HEK293 (cell line): ENCODE data around the gene BUD23.
A peak's percentile ranks its signal among the peaks of the same experiment; 100 is the strongest.
"Not testable (repeated sequence)": the region's sequence is repeated elsewhere in the genome, so short reads cannot be mapped to it uniquely, and the experiment has no call there.

Experiments
- CTCF ChIA-PET: fragments of 350-600 bp; formaldehyde crosslinking; extraction: SDS; loops from one replicate; lab custom pipeline; 2021; ENCODE audit warnings: antibody characterized with exemption; lab: Yijun Ruan, JAX
- POLR2A ChIA-PET: fragments of 300-600 bp; formaldehyde crosslinking; extraction: SDS; loops from one replicate; lab custom pipeline; 2020; ENCODE audit warnings: antibody characterized with exemption, inconsistent platforms; lab: Yijun Ruan, JAX
- H3K27ac ChIP-seq: fragments of 200-500 bp; sonication (Bioruptor generic); 2 replicates; pipeline ENCODE4 v1.5.1; 2014; ENCODE audit warnings: low read depth, low read length, control low read depth, inconsistent platforms; ENCODE audit errors: extremely low read depth
- H3K36me3 ChIP-seq, 2 experiments: fragments of 200-500 bp in 1 of 2; sonication (Bioruptor generic) in 1 of 2; 1 replicate in 1 of 2; 2 replicates in 1 of 2; pipeline ENCODE4 v1.5.1; 2014 to 2017; ENCODE audit warnings: inconsistent platforms in 2 of 2, low read length in 2 of 2; ENCODE audit not compliant: control insufficient read depth in 2 of 2, insufficient read depth in 1 of 2
- H3K4me1 ChIP-seq: fragments of 200-500 bp; sonication (Bioruptor generic); 2 replicates; pipeline ENCODE4 v1.5.1; 2014; ENCODE audit warnings: mild to moderate bottlenecking, low read length, inconsistent platforms; ENCODE audit not compliant: control insufficient read depth, insufficient read depth
- H3K4me3 ChIP-seq: 2 replicates; pipeline ENCODE4 v1.5.1; 2011; ENCODE audit warnings: low read depth, mild to moderate bottlenecking, control low read depth, low read length, moderate library complexity
- H3K9me3 ChIP-seq: fragments of 200-500 bp; sonication (Bioruptor generic); 2 replicates; pipeline ENCODE4 v1.5.1; 2014; ENCODE audit warnings: low read depth, low read length, inconsistent platforms; ENCODE audit not compliant: control insufficient read depth, insufficient read depth
- BCL11A ChIP-seq: fragments of 450-650 bp; formaldehyde crosslinking; IDR thresholded peaks from 2 replicates; pipeline ENCODE4 v1.5.1; 2016; ENCODE audit warnings: low read depth, missing biosample characterization, missing genetic modification characterization
- GLIS1 ChIP-seq: fragments of 450-650 bp; formaldehyde crosslinking; IDR thresholded peaks from 2 replicates; pipeline ENCODE4 v1.5.1; 2016; ENCODE audit warnings: missing biosample characterization, missing genetic modification characterization
- GLIS2 ChIP-seq: fragments of 450-650 bp; formaldehyde crosslinking; IDR thresholded peaks from 2 replicates; pipeline ENCODE4 v1.5.1; 2016; ENCODE audit warnings: missing biosample characterization, missing genetic modification characterization
- KLF16 ChIP-seq: fragments of 450-650 bp; formaldehyde crosslinking; IDR thresholded peaks from 2 replicates; pipeline ENCODE4 v1.5.1; 2017; ENCODE audit warnings: missing biosample characterization, missing genetic modification characterization
- ZBTB48 ChIP-seq: fragments of 450-650 bp; formaldehyde crosslinking; IDR thresholded peaks from 2 replicates; pipeline ENCODE4 v1.5.1; 2016; ENCODE audit warnings: missing biosample characterization, missing genetic modification characterization
- ZFHX2 ChIP-seq: fragments of 450-650 bp; formaldehyde crosslinking; conservative IDR thresholded peaks from 2 replicates; pipeline ENCODE4 v1.5.1; 2016; ENCODE audit warnings: missing biosample characterization, missing genetic modification characterization
- TF ChIP-seq, protein P1 (sequence below): fragments of 450-650 bp; formaldehyde crosslinking; IDR thresholded peaks from 2 replicates; pipeline ENCODE4 v1.5.1; 2016; ENCODE audit warnings: missing biosample characterization, missing genetic modification characterization, borderline replicate concordance

Gene BUD23

DNA sequence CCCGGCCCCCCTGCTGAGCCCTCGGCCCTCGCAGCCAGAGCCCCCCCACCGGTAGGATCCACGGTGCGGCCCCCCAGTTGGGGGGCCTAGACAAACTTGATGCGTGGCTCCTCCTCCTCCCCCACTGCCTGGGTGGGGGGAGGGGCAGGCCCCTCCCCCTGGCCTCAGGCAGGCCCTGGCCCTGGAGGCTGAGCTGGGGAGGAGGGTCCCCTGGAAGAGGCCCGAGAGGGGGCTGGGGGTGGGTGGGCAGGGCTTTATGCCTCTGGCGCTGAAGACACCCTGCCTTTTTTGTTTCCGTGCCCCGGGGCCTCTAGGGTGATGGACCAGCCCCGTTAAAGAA, 12.1 kb upstream of the BUD23 start:
- TF ChIP-seq GLIS2 (tag by site-specific recombination) (0 out of 2 replicates have a peak, but pooled peaks have one; percentile 9), GLIS1 (tag by site-specific recombination) (peak; percentile 36; the same call in 1 of the 2 replicates)
- TF ChIP-seq, protein P1, sequence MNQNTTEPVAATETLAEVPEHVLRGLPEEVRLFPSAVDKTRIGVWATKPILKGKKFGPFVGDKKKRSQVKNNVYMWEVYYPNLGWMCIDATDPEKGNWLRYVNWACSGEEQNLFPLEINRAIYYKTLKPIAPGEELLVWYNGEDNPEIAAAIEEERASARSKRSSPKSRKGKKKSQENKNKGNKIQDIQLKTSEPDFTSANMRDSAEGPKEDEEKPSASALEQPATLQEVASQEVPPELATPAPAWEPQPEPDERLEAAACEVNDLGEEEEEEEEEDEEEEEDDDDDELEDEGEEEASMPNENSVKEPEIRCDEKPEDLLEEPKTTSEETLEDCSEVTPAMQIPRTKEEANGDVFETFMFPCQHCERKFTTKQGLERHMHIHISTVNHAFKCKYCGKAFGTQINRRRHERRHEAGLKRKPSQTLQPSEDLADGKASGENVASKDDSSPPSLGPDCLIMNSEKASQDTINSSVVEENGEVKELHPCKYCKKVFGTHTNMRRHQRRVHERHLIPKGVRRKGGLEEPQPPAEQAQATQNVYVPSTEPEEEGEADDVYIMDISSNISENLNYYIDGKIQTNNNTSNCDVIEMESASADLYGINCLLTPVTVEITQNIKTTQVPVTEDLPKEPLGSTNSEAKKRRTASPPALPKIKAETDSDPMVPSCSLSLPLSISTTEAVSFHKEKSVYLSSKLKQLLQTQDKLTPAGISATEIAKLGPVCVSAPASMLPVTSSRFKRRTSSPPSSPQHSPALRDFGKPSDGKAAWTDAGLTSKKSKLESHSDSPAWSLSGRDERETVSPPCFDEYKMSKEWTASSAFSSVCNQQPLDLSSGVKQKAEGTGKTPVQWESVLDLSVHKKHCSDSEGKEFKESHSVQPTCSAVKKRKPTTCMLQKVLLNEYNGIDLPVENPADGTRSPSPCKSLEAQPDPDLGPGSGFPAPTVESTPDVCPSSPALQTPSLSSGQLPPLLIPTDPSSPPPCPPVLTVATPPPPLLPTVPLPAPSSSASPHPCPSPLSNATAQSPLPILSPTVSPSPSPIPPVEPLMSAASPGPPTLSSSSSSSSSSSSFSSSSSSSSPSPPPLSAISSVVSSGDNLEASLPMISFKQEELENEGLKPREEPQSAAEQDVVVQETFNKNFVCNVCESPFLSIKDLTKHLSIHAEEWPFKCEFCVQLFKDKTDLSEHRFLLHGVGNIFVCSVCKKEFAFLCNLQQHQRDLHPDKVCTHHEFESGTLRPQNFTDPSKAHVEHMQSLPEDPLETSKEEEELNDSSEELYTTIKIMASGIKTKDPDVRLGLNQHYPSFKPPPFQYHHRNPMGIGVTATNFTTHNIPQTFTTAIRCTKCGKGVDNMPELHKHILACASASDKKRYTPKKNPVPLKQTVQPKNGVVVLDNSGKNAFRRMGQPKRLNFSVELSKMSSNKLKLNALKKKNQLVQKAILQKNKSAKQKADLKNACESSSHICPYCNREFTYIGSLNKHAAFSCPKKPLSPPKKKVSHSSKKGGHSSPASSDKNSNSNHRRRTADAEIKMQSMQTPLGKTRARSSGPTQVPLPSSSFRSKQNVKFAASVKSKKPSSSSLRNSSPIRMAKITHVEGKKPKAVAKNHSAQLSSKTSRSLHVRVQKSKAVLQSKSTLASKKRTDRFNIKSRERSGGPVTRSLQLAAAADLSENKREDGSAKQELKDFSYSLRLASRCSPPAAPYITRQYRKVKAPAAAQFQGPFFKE (tag by site-specific recombination) = no peak
- Histone ChIP-seq H3K36me3 (peaks cover 0 to 8% of the 10 kb centered on the region in 2 experiments; a peak in 1 of 3 replicates), H3K27ac (no peak overlapping the region), H3K9me3 (no peaks in the 10 kb centered on the region), H3K4me3 (no peak overlapping the region), H3K4me1 (no peaks in the 10 kb centered on the region; the same call in 1 of the 2 replicates)
- ChIA-PET CTCF (interaction anchor here (0.6 kb wide), 1 partner anchor 122 kb away, joined by 5 read pairs; no protein-coding TSS in a partner anchor), POLR2A (interaction anchor here (0.8 to 0.9 kb wide), 2 partner anchors 67 to 159 kb away, joined by 4 to 6 read pairs; partner anchors contain the start of gene ABHD11)

DNA sequence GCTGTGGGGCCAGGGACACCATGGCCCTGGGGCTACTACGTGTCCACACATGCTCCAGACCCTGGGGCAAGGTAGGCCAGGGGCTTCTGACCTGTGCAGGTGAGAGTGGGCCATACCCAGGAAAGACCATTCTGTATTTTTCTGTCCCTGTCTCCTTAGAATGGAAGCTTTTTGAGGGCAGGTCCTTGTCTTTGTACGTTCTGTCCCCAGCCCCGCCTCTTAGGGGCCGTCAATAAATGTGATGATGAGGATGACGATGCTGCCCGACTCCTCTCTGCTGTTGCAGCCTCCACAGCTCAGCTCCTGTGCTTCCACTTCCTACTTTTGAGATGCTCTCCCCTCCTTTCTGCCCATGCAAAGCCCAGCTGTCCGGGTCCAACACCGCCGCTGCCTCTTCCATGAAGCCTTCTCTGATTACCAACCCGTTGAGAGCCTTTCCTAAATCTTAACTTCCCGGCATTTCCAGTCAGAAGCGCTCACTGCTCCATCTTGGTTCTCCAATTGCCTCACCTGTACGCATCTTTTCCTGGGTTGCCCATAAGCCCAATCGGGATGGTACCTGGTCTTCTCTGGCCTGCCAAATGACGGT, 11.4 kb upstream of the BUD23 start:
- TF ChIP-seq BCL11A (tag by site-specific recombination) (no peak), ZBTB48 (tag by site-specific recombination) (0 out of 2 replicates have a peak, but pooled peaks have one; percentile 45)
- TF ChIP-seq, all 188 proteins: peak for 1
- no peaks in the 10 kb centered on the region; the same call in 1 of the 2 replicates for H3K4me1 ChIP-seq
- CTCF ChIA-PET = interaction anchor here (0.6 to 2.0 kb wide), 2 partner anchors 65 to 123 kb away, joined by 4 to 5 read pairs; no protein-coding TSS in a partner anchor

DNA sequence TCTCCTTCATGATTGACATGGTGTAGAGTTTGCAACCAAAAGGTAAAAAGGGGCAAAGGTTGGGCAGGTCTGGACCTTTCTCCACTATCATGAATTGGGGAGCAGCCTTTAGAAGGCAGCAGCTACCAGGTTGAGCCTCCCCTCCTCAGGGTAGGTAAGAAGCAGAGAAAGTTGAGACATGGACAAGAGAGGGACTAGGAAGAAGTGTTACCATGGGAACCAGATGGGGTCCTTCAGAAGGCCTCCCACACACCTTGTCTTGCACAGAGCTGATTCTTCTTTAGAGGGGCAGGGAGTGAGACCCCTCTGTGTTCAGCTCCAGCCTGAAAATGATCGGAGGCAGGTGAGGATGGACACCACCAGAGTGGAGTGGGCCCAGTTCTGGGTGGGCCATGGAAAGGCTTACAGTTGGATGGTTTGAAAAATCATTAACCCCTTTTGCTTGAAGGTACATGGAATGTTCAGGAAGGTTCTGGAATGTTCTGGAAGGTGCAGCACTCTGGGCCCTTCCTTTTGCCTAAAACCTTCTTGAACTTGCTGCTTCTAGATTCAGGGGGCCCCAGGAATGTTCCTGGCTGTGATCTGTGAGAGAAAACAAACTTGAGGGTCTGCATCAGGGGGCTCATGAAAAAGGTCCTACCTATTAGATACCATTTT, 8.8 kb upstream of the BUD23 start:
- ChIA-PET CTCF (interaction anchor here (0.6 to 1.5 kb wide), 4 partner anchors 48 to 135 kb away, joined by 3 to 10 read pairs (median 4); no protein-coding TSS in a partner anchor), POLR2A (interaction anchor here (0.7 to 1.7 kb wide), 8 partner anchors 8 to 96 kb away, joined by 3 to 8 read pairs (median 3); partner anchors contain the start of genes ABHD11 and TBL2)
- no peaks in the 10 kb centered on the region for H3K9me3 ChIP-seq
- peaks cover 0 to 21% of the 10 kb centered on the region in 2 experiments; a peak in 1 of 3 replicates for H3K36me3 ChIP-seq
- H3K4me1 ChIP-seq = no peaks in the 10 kb centered on the region
- no peak overlapping the region for H3K27ac ChIP-seq
- no peak overlapping the region for H3K4me3 ChIP-seq
- TF ChIP-seq ZFHX2 (no peak), KLF16 (tag by site-specific recombination) (no peak)

More for the DNA sequence above, 11.4 kb upstream of the BUD23 start:
- Histone ChIP-seq H3K9me3 (no peaks in the 10 kb centered on the region), H3K27ac (no peak overlapping the region), H3K36me3 (peaks cover 0 to 8% of the 10 kb centered on the region in 2 experiments; a peak in 1 of 3 replicates), H3K4me3 (no peak overlapping the region)
- POLR2A ChIA-PET = interaction anchor here (0.8 to 0.9 kb wide), 2 partner anchors 67 to 160 kb away, joined by 4 to 6 read pairs; partner anchors contain the start of gene ABHD11

DNA sequence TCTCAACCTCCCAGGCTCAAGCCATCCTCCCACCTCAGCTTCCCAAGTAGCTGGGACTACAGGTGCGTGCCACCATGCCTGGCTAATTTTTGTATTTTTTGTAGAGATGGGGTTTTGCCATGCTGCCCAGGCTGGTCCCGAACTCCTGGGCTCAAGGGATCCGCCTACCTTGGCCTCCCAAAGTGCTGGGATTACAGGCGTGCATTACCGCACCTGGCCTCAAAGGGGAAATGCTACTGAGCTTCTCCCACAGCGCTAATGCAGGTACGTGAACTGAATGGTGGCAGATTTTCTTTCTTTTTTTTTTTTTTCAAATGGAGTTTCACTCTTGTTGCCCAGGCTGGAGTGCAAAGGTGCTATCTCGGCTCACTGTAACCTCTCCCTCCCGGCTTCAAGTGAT, 7.3 kb upstream of the BUD23 start:
- not testable (repeated sequence) for H3K9me3 ChIP-seq, H3K27ac ChIP-seq, H3K4me1 ChIP-seq, H3K4me3 ChIP-seq
- ChIA-PET CTCF (interaction anchor here (0.7 kb wide), 2 partner anchors 20 to 47 kb away, joined by 3 to 4 read pairs; no protein-coding TSS in a partner anchor), POLR2A (interaction anchor here (0.7 to 1.6 kb wide), 2 partner anchors 46 to 63 kb away, joined by 3 to 6 read pairs; no protein-coding TSS in a partner anchor)
- peaks cover 0 to 27% of the 10 kb centered on the region in 2 experiments; a peak in 1 of 3 replicates for H3K36me3 ChIP-seq
